HL-60/S4 treated with phorbol 12-myristate 13-acetate at 8.2 ng/mL for 4 days and 3 days (cell line): ENCODE results near the gene MAPRE2.
"Not testable (repeated sequence)": the region's sequence is repeated elsewhere in the genome, so short reads cannot be mapped to it uniquely, and the experiment has no call there.

Experiments
- in situ Hi-C: fragments of 300-500 bp; cut with MboI; formaldehyde crosslinking; loops from 2 replicates; pipeline ENCODE4 v1.15.0; 2022; ENCODE audit warnings: low sequenced_read_pairs

Gene MAPRE2

DNA sequence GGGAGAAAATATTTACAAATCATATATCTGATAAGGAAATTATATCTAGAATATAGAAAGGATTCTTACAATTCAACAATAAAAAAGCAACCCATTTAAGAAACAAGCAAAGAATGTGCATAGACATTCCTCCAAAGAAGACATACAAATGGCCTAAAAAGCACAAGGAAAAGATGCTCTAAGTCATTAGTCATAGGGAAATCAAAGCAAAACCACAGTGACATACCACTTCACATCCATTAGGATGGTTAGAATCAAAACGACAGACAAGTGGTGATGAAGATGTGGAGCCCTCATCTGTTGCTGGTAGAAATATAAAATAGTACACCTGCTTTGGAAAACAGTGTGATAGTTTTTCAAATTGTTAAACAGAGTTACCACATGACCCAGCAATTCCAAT lies 48.2 kb downstream of the MAPRE2 start:
- in situ Hi-C loops: no loop called here

DNA sequence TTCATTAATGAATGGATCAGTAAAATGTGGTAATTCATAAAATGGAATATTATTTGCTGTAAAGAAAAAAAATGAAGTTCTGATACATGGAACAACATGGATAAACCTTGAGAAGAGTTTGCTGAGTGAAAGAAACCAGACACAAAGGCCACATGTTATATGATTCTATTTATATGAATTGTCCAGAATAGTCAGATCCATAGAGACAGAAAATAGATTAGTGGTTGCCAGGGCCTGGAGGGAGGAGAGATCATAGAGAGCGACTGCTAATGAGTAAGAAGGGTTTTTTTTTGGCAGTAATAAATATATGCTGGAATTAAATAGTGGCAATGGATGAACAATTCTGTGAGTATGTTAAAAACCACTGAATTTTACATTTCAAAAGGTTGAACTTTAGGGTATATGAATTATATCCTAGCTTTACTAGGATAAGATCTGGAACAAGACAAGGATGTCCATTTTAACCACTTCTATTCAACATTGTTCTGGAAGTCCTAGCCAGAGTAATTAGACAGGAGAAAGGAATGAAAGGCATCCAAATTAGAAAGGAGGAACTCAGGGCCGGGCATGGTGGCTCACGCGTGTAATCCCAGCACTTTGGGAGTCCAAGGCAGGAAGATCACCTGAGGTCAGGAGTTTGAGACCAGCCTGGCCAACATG lies 48.8 kb downstream of the MAPRE2 start:
- in situ Hi-C loops: no loop called here

DNA sequence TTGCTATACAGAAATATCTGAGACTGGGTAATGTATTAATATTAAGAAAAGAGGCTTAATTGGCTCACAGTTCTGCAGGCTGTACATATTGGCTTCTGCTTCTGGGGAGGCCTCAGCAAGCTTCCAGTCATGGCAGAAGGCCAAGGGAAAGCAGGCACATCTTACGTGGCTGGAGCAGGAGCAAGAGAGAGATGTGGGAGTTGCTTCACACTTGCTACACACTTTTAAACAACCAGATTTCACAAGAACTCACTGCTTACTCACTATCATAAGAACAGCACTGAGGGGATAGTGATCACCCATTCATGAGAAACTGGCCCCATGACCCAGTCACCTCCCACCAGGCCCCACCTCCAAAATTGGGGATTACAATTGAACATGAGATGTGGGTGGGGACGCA lies 50.6 kb downstream of the MAPRE2 start:
- in situ Hi-C loops: no loop called here

DNA sequence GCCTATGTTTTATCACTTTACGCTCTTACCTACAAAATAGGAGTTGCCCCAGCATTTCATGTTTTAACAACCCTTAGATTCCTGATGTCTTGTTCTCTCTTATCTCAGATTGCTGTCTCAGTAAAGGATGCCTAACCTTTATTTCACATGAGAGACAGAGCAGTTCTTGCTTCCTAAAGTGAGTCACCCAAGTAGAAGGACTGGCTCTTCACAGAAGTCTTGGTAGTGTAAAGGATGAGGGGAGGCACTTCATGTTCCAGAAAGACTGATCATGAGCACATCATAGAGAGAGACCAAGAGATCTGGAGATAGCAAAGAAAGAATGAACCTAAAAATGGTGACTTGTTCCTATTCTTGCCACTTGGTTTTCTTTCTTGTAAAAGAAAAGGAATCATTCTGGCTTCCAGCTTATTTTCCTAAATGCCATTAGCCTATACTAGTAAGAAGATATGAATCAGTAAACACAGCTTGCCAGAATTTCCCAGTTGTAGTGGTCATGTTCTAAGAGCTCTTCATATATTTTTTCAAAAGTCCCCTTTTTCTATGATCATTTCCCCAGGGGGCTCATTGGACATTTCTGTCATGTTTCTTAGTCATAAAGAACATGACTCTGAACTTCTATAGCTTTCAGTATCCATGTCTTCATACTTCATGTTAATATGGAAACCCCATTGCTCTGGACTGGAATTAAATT lies 54.9 kb downstream of the MAPRE2 start:
- in situ Hi-C loops: no loop called here

DNA sequence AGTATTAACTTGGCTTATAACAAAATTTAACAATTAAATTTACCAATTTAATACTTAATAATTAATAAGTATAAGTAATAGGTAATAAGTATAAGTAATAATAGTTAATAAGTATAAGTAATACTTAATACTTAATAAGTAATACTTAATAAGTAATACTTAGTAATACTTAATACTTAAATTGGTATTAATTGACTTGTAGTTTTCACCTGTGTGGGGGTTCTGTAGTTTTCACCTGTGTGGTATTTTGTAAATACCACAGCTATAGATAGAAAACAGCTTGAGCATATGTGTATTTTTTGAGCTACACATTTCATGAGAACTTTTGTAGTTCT lies 55.4 kb downstream of the MAPRE2 start:
- in situ Hi-C loops: no loop called here

DNA sequence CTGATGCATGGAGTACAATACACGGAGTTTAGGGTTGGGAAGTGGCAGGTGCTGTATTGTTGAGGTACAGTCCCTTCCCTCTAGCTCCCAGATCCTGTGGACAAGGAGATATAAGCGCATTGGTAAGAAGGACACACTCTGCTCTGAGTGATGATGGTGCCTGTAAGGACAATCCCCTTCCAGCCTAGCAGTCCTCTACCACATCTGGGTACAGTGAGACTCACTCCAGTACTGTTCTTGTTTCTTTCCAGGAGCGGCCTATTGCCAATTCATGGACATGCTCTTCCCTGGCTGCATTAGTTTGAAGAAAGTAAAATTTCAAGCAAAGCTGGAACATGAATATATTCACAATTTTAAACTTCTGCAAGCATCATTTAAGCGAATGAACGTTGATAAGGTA lies 56.0 kb downstream of the MAPRE2 start:
- in situ Hi-C loops: no loop called here

DNA sequence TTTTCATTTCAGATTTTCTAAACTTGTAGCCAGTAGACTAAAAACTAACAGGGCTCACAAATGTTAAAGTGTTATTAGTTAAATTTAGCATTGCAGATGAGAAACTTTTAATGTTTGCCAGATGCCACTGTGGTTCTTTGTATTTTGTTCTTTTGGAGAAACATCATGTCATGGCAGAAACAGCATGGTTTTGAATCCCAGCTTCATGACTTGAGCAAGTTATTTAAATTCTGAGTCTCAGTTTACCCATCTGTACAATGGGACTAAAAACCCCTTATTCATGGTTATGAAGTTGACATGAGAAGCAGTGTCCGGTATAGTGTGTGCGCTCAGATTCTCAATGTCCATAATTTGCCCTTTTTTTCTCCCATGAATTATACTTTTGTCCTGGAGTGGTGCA lies 56.5 kb downstream of the MAPRE2 start:
- in situ Hi-C loops: no loop called here

DNA sequence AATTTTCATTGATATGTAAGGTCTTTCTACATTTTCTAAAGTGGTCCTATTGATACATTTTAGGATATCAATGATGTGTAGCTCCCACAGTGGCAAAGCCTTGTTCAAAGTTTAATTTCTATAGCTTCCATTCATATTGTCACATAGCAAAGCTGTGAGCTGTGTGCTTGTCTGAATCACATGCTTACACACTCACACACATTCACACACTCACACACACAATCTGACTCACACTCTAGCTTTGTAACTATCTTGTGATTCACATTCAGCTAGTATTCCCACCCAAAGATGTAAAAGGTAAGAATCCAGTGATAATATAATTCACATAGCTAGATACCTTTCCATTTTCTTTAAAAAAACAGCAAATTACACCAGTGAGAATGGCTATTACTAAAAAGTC lies 58.7 kb downstream of the MAPRE2 start:
- in situ Hi-C loops: no loop called here

DNA sequence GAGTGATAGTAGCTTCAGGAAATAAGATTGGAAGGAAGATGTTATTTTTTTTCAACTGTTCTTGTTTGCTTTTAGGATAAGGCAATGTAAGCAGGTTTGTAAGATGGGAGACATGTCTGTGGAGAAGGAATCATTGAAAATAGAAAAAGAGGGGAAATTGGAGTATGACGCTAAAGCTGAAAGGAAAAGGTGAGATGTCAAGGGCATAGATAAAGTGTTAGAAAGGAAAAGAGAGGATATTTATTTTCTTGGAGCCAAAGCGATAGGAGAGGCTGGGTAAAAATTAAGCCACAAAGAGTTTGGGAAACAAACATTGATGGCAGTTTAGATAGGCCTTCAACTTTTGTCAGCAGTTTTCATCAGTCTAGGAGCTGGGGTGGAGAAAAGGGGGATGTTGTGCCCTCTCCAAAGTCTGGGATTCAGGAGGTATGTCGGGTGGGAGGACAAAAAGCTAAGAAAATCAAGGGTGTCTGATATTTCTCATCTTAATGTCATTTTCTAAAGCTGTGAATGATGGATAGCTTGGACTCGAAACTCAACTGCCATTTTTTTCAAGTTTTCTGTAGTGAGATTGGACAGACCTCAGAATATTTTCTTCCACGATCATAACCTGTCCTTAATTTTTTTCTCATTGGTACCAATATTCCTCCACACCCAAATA lies 63.3 kb downstream of the MAPRE2 start:
- in situ Hi-C loops: no loop called here

DNA sequence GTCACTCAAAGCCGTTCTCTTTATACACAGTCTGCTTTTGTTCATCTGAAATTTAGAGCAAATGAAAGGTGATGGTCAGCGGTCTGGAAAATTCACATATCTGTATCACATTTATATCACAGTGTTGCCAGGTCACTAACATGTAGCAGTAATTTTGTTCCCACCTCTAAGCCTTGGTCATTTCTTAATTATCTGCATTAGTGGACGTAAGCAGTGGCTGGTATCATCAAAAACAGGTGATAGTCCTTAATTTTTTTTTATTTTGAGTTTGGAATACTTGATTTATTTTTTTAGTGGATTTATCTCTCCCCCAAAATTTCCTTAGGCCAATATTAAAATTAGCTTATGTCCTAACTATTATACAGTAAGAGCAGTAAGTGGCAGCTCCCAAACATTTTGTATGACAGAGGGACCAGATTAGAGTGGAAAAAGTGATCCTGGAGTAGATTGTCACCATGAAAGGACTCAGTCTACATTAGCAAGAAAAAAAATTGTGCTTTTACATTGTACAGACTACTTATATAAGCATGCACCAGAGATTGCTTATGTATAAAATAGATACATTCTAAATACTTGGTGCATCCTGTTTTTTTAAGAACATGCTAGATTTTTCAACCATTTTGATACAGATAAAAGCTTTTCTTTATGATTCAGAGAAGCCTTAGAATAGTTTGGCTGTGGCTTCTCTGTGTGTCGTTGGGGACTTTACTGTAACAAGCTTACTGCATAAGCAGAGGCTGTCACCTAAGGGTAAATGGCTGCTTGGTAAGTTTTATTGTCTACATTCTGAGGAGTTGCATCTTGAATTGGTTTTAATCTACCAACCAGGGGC lies 65.0 kb downstream of the MAPRE2 start:
- in situ Hi-C loops: no loop called here

DNA sequence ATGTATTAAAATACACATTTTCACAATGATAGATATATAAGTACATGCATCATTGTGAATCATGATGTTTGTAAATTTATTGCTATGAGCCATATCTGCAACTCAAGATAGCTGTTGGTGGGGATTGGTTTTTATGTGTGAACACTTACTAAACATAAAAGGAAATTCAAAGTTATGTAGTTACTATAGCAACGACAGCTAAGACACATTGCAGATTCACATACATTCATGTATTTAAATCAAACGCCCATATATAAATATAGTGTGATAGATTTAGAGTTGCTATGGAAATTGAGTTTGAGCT lies 65.6 kb downstream of the MAPRE2 start:
- in situ Hi-C loops: no loop called here

DNA sequence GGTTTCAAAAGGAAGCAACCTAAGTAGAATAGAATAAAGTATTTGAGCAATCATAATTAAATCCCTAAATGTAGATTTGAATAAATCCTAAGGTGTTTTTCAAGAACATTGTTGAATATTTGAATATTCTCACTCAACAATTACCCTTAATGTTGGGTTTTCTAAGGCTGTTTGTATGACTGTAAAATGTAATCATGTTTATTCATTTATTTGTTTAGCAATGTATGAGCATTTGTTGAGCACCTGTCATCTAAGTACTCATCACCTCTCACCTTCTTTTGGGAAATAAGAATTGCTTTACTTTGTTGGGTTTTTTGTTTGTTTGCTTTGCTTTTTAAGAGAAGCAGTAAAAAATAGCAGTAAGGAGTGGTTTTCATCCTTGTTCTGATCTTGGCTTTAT lies 66.0 kb downstream of the MAPRE2 start:
- in situ Hi-C loops: no loop called here

DNA sequence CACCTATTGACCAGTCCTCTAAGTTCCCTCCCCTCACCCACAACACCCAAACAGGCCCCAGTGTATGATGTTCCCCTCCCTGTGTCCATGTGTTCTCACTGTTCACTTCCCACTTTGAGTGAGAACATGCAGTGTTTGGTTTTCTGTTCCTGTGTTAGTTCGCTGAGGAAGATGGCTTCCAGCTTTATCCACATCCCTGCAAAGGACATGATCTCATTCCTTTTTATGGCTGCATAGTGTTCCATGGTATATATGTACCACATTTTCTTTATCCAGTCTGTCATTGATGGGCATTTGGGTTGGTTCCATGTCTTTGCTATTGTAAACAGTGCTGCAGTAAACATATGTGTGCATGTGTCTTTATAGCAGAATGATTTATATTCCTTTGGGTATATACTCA lies 66.9 kb downstream of the MAPRE2 start:
- in situ Hi-C loops: not testable (repeated sequence)

DNA sequence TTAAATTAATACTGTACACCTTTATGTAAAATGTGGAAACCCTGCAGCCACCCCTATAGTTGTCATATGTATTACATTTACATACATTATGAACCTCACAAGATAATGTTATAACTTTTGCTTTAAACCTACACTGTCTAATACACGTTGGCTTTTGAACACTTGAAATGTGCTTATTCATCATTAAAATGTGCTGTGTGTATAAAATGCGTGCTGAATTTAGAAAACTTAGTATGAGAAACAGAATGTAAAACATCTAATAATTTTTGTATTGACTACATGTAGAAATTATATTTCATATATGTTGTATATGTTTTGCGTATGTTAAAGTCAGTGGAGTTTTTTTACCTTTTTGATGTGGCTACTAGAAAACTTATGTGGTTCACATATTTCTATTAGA lies 68.8 kb downstream of the MAPRE2 start:
- in situ Hi-C loops: no loop called here

DNA sequence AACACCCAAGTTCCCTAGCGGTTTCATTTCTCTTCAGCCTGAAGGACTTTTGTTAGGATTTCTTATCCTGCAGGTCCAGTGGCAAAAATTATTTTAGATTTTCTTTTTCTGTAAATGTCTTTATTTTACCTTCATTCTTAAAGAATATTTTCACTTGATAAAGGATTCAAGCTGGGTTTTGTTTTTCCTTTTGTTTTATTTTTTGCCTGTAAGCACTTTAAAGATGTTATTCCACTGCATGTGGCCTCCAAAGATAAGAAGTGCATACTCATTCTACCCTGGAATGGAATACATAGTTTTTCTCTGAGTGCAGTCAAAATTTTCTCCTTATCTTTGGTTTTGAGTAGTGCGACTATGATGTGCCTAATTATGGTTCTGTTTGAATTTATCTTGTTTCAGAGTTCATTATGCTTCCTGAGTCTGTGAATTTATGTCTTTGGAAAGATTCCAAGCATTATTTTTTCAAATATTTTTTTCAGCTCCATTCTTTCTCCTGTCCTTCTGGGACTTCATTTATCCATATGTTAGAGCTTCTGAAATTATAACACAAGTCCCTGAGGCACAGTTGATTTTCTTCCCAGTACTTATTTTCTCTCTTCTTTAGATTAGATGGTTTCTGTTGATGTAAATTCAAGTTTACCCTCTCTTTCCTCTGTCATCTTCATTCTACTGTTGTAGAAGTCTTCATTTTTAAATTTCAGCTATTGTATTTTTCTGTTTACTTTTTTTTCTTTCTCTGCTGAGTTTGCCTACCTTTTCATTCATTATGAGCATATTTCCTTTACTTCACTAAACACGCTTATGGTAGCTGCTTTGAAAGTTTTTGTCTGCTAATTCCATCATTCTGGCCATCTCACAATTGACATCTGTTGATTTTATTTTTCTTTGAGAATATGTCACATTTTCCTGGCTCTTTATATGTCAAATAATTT lies 69.6 kb downstream of the MAPRE2 start:
- in situ Hi-C loops: no loop called here

DNA sequence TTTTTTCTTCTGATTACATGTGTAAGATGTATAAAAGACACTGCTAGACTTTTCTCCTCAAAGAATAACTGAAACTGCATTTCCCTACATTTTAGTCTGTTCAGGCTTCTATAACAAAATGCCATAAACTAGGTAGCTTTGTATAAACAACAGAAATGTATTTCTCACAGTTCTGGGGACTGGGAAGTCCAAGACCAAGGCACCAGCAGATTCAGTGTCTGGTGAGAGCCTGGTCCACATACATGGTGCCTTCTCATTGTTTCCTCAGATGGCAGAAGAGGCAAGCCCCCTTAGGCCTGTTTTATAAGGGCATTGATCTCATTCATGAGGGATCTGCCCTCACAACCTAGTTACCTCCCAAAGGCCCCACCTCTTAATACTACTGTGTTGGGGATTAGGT lies 71.5 kb downstream of the MAPRE2 start:
- in situ Hi-C loops: no loop called here

DNA sequence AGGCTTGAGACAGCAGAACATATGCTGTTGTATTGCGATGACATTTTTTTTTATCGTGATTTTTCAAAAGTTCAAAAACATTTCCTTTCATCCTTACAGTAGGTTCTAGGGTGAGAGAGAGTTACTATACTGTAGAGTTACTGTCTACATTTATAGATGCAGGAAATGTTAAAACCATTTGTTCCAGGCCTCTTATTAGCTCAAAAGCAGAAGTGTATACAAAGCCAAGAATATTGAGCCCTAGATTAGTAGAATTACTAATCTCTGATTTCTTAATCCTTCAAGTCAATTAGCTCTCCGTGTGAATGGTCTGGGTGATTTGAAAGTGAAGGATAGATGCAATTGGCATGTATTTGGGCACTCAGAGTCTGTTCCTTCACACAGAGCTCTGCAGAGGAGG lies 73.1 kb downstream of the MAPRE2 start:
- in situ Hi-C loops: no loop called here

DNA sequence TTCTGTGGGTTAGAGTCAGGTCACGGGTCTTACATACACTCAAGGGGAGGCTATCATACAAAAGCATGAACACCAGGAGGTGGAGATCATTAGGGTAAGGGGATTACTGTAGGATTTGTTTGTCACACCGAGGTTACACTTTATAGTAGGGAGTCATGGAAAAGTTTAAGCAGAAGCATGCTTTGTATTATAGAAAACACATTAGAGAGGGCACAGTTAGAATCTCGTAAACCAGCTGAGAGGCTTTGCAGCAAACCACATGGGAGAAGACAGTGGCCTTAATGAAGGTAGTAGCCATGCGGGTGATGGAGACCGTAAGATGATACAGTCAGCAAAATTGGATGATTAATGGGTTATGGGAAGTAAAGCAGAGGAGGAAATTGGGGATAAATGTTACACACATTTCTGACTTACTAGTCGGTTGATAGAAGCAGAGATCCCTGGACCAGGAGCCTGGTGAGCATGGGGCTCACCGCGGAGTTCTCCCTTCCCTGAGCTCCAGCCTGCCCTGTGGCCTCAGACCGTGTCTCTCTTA lies 75.6 kb downstream of the MAPRE2 start:
- in situ Hi-C loops: no loop called here

DNA sequence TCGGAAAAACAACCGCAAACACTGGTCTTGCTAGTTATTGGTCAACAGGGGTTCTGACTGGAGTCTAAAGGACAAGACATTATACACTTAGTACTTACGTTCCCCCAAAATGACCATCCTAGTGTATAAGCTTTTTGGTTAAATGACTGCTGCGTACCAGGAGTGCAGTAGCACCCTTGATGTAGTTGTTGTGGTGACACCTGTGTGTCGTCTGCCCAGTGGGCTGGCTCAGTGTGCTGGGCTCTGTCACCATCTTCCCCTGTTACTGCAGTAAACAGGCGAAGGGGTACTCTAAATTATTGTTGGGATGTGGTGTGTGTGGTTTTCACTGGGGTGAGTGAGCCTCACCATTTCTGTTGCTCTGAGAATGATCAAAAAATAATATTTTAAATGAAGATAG lies 76.2 kb downstream of the MAPRE2 start:
- in situ Hi-C loops: no loop called here

DNA sequence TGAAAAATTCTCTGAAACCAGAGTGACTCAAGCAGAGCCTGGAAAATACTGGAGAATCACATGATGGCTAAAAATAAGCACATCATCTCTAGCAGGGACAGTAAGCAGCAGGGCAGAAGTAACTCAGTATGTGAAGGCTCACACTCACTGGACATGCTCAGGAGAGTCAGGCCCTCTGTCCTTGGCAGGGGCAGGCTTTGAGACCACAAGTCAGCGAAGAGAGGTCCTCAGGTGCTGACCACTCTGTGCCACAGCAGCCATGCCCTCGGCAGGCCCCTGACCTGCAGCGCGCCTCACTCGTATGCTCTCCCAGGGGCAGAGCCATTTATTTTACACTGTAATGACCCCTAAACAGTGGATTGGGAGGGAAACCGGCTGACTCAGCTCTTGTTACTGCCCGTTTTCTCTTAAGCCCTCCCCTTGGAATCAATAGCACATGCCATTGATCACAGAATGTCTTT lies 76.8 kb downstream of the MAPRE2 start:
- in situ Hi-C loops: no loop called here
